B cell (primary cell): Measurements from ENCODE around the gene TMEM38B. TPM values are rescaled to one million over a fixed set of nuclear protein-coding genes. Genes with fewer than 3 reads are reported as not detected.

ENCODE experiments used
- ATAC-seq: fragments of 200-7000 bp; cut with Tn5 transposase; one replicate; pipeline ENCODE4 v1.10.0; 2021; ENCODE audit warnings: low read depth, mild to moderate bottlenecking, moderate number of reproducible peaks, moderate library complexity
- CTCF ChIA-PET: fragments of 350-600 bp; sonication (Branson Sonifier 250); formaldehyde crosslinking; loops from one replicate; lab custom pipeline; 2021; ENCODE audit warnings: antibody characterized with exemption, inconsistent platforms; lab: Charles Lee
- POLR2A ChIA-PET: fragments of 350-600 bp; sonication (Branson Sonifier 250); formaldehyde crosslinking; loops from one replicate; lab custom pipeline; 2021; ENCODE audit warnings: antibody characterized with exemption; lab: Charles Lee
- DNase-seq: peaks from one replicate; pipeline ENCODE4 v3.0.0; 2013
- H2AFZ ChIP-seq: 2 replicates; pipeline ENCODE4 v1.6.1; 2012; ENCODE audit warnings: mild to moderate bottlenecking, low read depth, low read length; ENCODE audit not compliant: insufficient read depth, poor library complexity, severe bottlenecking
- H3K27ac ChIP-seq, 2 donors: 1 replicate in 1 of 2; 2 replicates in 1 of 2; pipeline ENCODE4 v1.5.1; 2012 to 2013; ENCODE audit warnings: low read length in 2 of 2, mild to moderate bottlenecking in 2 of 2, moderate library complexity in 1 of 2
- H3K27me3 ChIP-seq, 4 experiments: fragments of 200-600 bp in 1 of 4; sonication (generic) in 1 of 4; replicated peaks in 1 of 4; 1 replicate in 2 of 4; 2 replicates in 2 of 4; pipeline versions ENCODE4 v1.6.1 to v1.7.0; 2013 to 2016; ENCODE audit warnings: low read length in 3 of 4, mild to moderate bottlenecking in 2 of 4, mixed read lengths in 1 of 4, moderate library complexity in 1 of 4; ENCODE audit not compliant: insufficient read depth in 4 of 4, control insufficient read depth in 3 of 4; ENCODE audit errors: control extremely low read depth in 1 of 4
- H3K36me3 ChIP-seq, 2 experiments: replicated peaks in 1 of 2; 1 replicate in 1 of 2; 2 replicates in 1 of 2; pipeline versions ENCODE4 v1.6.1 to v1.7.1; 2013; ENCODE audit warnings: low read length in 1 of 2; ENCODE audit not compliant: insufficient read depth in 2 of 2, control insufficient read depth in 1 of 2; ENCODE audit errors: control extremely low read depth in 1 of 2, extremely low read depth in 1 of 2
- H3K4me1 ChIP-seq, 2 donors: fragments of 200-600 bp in 1 of 2; sonication (generic) in 1 of 2; 1 replicate in 1 of 2; 2 replicates in 1 of 2; pipeline versions ENCODE4 v1.5.1 to v1.6.1; 2013 to 2017; ENCODE audit warnings: low read length in 2 of 2; ENCODE audit not compliant: control insufficient read depth in 2 of 2, insufficient read depth in 2 of 2
- H3K4me2 ChIP-seq: replicated peaks from 2 replicates; pipeline ENCODE3; 2012; ENCODE audit warnings: mild to moderate bottlenecking, low read depth, low read length; ENCODE audit not compliant: poor library complexity, severe bottlenecking
- H3K4me3 ChIP-seq, 5 experiments: fragments of 200-600 bp in 1 of 5; sonication (generic) in 1 of 5; 1 replicate in 3 of 5; 2 replicates in 2 of 5; pipeline versions ENCODE4 v1.5.1 to v1.7.0; 2011 to 2016; ENCODE audit warnings: low read length in 4 of 5, mild to moderate bottlenecking in 4 of 5, low read depth in 2 of 5, control low read depth in 1 of 5, moderate library complexity in 1 of 5; ENCODE audit not compliant: insufficient read depth in 1 of 5; ENCODE audit errors: control extremely low read depth in 1 of 5, extremely low read depth in 1 of 5
- H3K79me2 ChIP-seq: fragments of 200-600 bp; sonication (generic); one replicate; pipeline ENCODE4 v1.6.0; 2016; ENCODE audit warnings: low read length; ENCODE audit not compliant: control insufficient read depth, insufficient read depth
- H3K9ac ChIP-seq: fragments of 200-600 bp; sonication (generic); 2 replicates; pipeline ENCODE4 v1.6.1; 2017; ENCODE audit warnings: mild to moderate bottlenecking, low read length, moderate library complexity
- H3K9me3 ChIP-seq, 3 donors: one replicate each; pipeline versions ENCODE4 v1.6.1 to v1.7.1; 2013; ENCODE audit warnings: low read length in 2 of 3; ENCODE audit not compliant: control insufficient read depth in 2 of 3, insufficient read depth in 1 of 3; ENCODE audit errors: control extremely low read depth in 1 of 3
- H4K20me1 ChIP-seq: 2 replicates; pipeline ENCODE4 v1.6.0; 2012; ENCODE audit warnings: mild to moderate bottlenecking, low read length; ENCODE audit not compliant: insufficient read depth, control insufficient read depth, poor library complexity, severe bottlenecking
- H3K27ac Mint-ChIP-seq: one replicate; pipeline ENCODE4 v1.8.0; 2021; ENCODE audit warnings: mixed read lengths
- H3K27me3 Mint-ChIP-seq: one replicate; pipeline ENCODE4 v1.8.0; 2021; ENCODE audit warnings: mixed read lengths
- H3K4me1 Mint-ChIP-seq: one replicate; pipeline ENCODE4 v1.8.0; 2021; ENCODE audit warnings: mixed read lengths
- H3K4me3 Mint-ChIP-seq: one replicate; pipeline ENCODE4 v1.8.0; 2021; ENCODE audit warnings: mixed read lengths
- H3K9me3 Mint-ChIP-seq: one replicate; pipeline ENCODE4 v1.8.0; 2022; ENCODE audit warnings: mixed read lengths; ENCODE audit not compliant: insufficient read depth
- CTCF ChIP-seq: fragments of 200-600 bp; IDR thresholded peaks from one replicate; pipeline ENCODE4 v1.8.0; 2022; ENCODE audit warnings: antibody characterized with exemption, mild to moderate bottlenecking
- EZH2 ChIP-seq: IDR thresholded peaks from 2 replicates; pipeline ENCODE4 v1.6.1; 2012; ENCODE audit warnings: borderline replicate concordance, low read depth, mild to moderate bottlenecking, moderate library complexity, low read length; ENCODE audit not compliant: insufficient read depth, poor library complexity, severe bottlenecking
- WGBS: methylation state at CpG from one replicate; pipeline ENCODE4 v1.1.5; 2013; ENCODE audit warnings: missing lambda C conversion rate; ENCODE audit not compliant: insufficient coverage; 5-methylcytosine and 5-hydroxymethylcytosine counted together
- intact Hi-C: fragments of 100-400 bp; cut with micrococcal nuclease; formaldehyde crosslinking; loops from one replicate; pipeline ENCODE4 v1.10.0; 2022
- polyA plus RNA-seq: library from polyadenylated mRNA; depleted of rRNA; stranded (reverse); fragments of >200 nt; gene quantifications from 2 replicates; pipeline ENCODE4 v1.2.3, GENCODE V29; 2012
- total RNA-seq, 2 donors: library from RNA; stranded (reverse); fragments of 120-200 nt in 1 of 2; gene quantifications; 1 replicate in 1 of 2; 2 replicates in 1 of 2; pipeline versions ENCODE4 v1.2.3 to v1.2.4, GENCODE V29; 2013 to 2022

TMEM38B gene
- total and polyA plus RNA-seq, 2 donors (not counting 1 experiment from before 2014, with no cell fraction given): 6.4 to 29.6 TPM

- ATAC-seq (no peak), DNase-seq (peak; percentile 50)
- Mint-ChIP-seq H3K27me3 (no peaks in the 10 kb centered on the region), H3K4me3 (peak overlapping the region; percentile 51), H3K27ac (no peak overlapping the region), H3K9me3 (peaks cover 1% of the 10 kb centered on the region), H3K4me1 (peaks cover 14% of the 10 kb centered on the region)
- peaks cover 0 to 13% (median 4%) of the 10 kb centered on the region in 3 donors for H3K9me3 ChIP-seq
- intact Hi-C loops: no loop called here
- ChIA-PET CTCF (no interaction called here), POLR2A (no interaction called here)
- peak overlapping the region; percentile 52 for H3K4me2 ChIP-seq
- no peaks in the 10 kb centered on the region for H4K20me1 ChIP-seq
- H3K36me3 ChIP-seq: no peaks in the 10 kb centered on the region
- H3K4me1 ChIP-seq: peaks cover 12 to 16% of the 10 kb centered on the region in 2 donors
- TF ChIP-seq EZH2 (no peak), CTCF (no peak)
- H3K9ac ChIP-seq: peak overlapping the region; percentile 35
- no peaks in the 10 kb centered on the region for H3K27me3 ChIP-seq
- peak overlapping the region in 2 of 5 experiments; percentile 13 to 16 for H3K4me3 ChIP-seq
- H3K79me2 ChIP-seq: no peaks in the 10 kb centered on the region
- peak overlapping the region; percentile 61 for H2AFZ ChIP-seq
- H3K27ac ChIP-seq: no peak overlapping the region
- WGBS: 0% methylated on average over 2 of the region's 3 CpGs
Measured at GRCh38 chr9:105672711-105673234, 21.6 kb upstream of the TMEM38B start.

GRCh38 chr9:105673850-105674387, 20.4 kb upstream of the TMEM38B start:
- no peak for DNase-seq
- no peak overlapping the region for H3K4me3 ChIP-seq
- H3K4me3 Mint-ChIP-seq: no peak overlapping the region
- no CpG with 5 or more reads among the region's 3 CpGs for WGBS
- TF ChIP-seq CTCF: no peak
- no peak for TF ChIP-seq EZH2
- H3K9ac ChIP-seq: no peak overlapping the region
- H3K27me3 Mint-ChIP-seq: peaks cover 4% of the 10 kb centered on the region
- intact Hi-C loops: no loop called here
- H3K27ac Mint-ChIP-seq: no peak overlapping the region
- H2AFZ ChIP-seq: no peak overlapping the region
- ChIA-PET POLR2A (no interaction called here), CTCF (no interaction called here)
- peaks cover 14% of the 10 kb centered on the region for H3K4me1 Mint-ChIP-seq
- no peak overlapping the region for H3K27ac ChIP-seq
- H3K9me3 ChIP-seq: peaks cover 0 to 13% (median 4%) of the 10 kb centered on the region in 3 donors
- no peaks in the 10 kb centered on the region for H4K20me1 ChIP-seq
- ATAC-seq: no peak
- no peak overlapping the region for H3K4me2 ChIP-seq
- no peaks in the 10 kb centered on the region for H3K27me3 ChIP-seq
- H3K9me3 Mint-ChIP-seq: peaks cover 1% of the 10 kb centered on the region
- H3K4me1 ChIP-seq: peaks cover 12 to 16% of the 10 kb centered on the region in 2 donors
- H3K79me2 ChIP-seq: no peaks in the 10 kb centered on the region
- H3K36me3 ChIP-seq: no peaks in the 10 kb centered on the region
